PC-9 (cell line): ENCODE data around the gene RPS15. TPM values are rescaled to one million over a fixed set of nuclear protein-coding genes. Genes with fewer than 3 reads are reported as not detected.
A peak's percentile ranks its signal among the peaks of the same experiment; 100 is the strongest.
"Not testable (repeated sequence)": the region's sequence is repeated elsewhere in the genome, so short reads cannot be mapped to it uniquely, and the experiment has no call there.

ENCODE experiments used
- BruUV-seq: library from RNA; stranded (reverse); fragments of 400-500 nt; replicated peaks from 2 replicates; lab custom pipeline; 2021; lab: Mats Ljungman, UMichigan
- CTCF ChIA-PET: fragments of 300-600 bp; sonication (Branson Sonifier 250); formaldehyde crosslinking; loops from one replicate; lab custom pipeline; 2022; ENCODE audit warnings: antibody characterized with exemption; lab: Charles Lee
- POLR2A ChIA-PET: fragments of 300-600 bp; sonication (Branson Sonifier 250); formaldehyde crosslinking; loops from one replicate; lab custom pipeline; 2022; ENCODE audit warnings: antibody characterized with exemption; ENCODE audit not compliant: unreplicated experiment; lab: Charles Lee
- DNase-seq, 2 experiments: peaks; one replicate each; pipeline versions ENCODE4 v3.0.0 to v3.0.0-alpha.2; 2015 to 2022; ENCODE audit warnings: mixed read lengths in 1 of 2
- H2AFZ ChIP-seq: fragments of 200-600 bp; sonication (generic); 2 replicates; pipeline ENCODE4 v1.8.1; 2017; ENCODE audit warnings: antibody characterized with exemption
- H3F3A ChIP-seq: fragments of 200-600 bp; sonication (generic); 2 replicates; pipeline ENCODE4 v1.8.1; 2017; ENCODE audit warnings: antibody characterized with exemption, mild to moderate bottlenecking, low read depth; ENCODE audit not compliant: insufficient read depth
- H3K27ac ChIP-seq: fragments of 200-600 bp; sonication (generic); 2 replicates; pipeline ENCODE4 v1.6.1; 2016; ENCODE audit warnings: mixed run types
- H3K27me3 ChIP-seq: fragments of 200-600 bp; sonication (generic); 2 replicates; pipeline ENCODE4 v1.6.1; 2016; ENCODE audit warnings: low read depth, mixed run types; ENCODE audit not compliant: insufficient read depth
- H3K36me3 ChIP-seq: fragments of 200-600 bp; sonication (generic); 2 replicates; pipeline ENCODE4 v1.6.1; 2016; ENCODE audit warnings: low read depth, mixed run types
- H3K4me1 ChIP-seq: fragments of 200-600 bp; sonication (generic); replicated peaks from 2 replicates; pipeline ENCODE4 v1.6.1; 2016; ENCODE audit warnings: mixed run types; ENCODE audit not compliant: insufficient read depth
- H3K4me2 ChIP-seq: fragments of 200-600 bp; sonication (generic); 2 replicates; pipeline ENCODE4 v1.6.1; 2017; ENCODE audit warnings: mixed run types
- H3K4me3 ChIP-seq: fragments of 200-600 bp; sonication (generic); 2 replicates; pipeline ENCODE4 v1.6.1; 2016; ENCODE audit warnings: mixed run types
- H3K79me2 ChIP-seq: fragments of 200-600 bp; sonication (generic); 2 replicates; pipeline ENCODE4 v1.6.1; 2017; ENCODE audit warnings: low read depth, mixed run types
- H3K9me2 ChIP-seq: fragments of 200-600 bp; sonication (generic); 2 replicates; pipeline ENCODE4 v1.8.1; 2017; ENCODE audit warnings: mild to moderate bottlenecking; ENCODE audit not compliant: insufficient read depth
- H3K9me3 ChIP-seq: fragments of 200-600 bp; sonication (generic); 2 replicates; pipeline ENCODE4 v1.8.1; 2016; ENCODE audit warnings: low read depth; ENCODE audit not compliant: insufficient read depth
- H4K20me1 ChIP-seq: fragments of 200-600 bp; sonication (generic); 2 replicates; pipeline ENCODE4 v1.8.1; 2017; ENCODE audit not compliant: insufficient read depth
- CTCF ChIP-seq: fragments of 200-600 bp; sonication (generic); conservative IDR thresholded peaks from 2 replicates; pipeline ENCODE4 v1.6.1; 2017; ENCODE audit warnings: mixed run types, antibody characterized with exemption, mild to moderate bottlenecking, moderate library complexity
- EZH2 ChIP-seq: fragments of 200-600 bp; sonication (generic); IDR thresholded peaks from 2 replicates; pipeline ENCODE4 v1.8.0; 2017; ENCODE audit warnings: antibody characterized with exemption, low read depth
- intact Hi-C: fragments of 100-400 bp; cut with micrococcal nuclease; formaldehyde crosslinking; loops from one replicate; pipeline ENCODE4 v1.10.0; 2022; ENCODE audit not compliant: unreplicated experiment
- total RNA-seq: library from RNA; stranded (reverse); gene quantifications from 2 replicates; pipeline ENCODE4 v1.2.3, GENCODE V29; 2021

Gene RPS15
- total RNA-seq, 1 experiment from 2014 or later = 967 TPM

GRCh38 chr19:1438933-1439354 is 748 bp downstream of the RPS15 start:
- H3F3A ChIP-seq = peaks cover 71% of the 10 kb centered on the region
- peak overlapping the region; percentile 76 for H3K4me3 ChIP-seq
- no peaks in the 10 kb centered on the region for H3K9me3 ChIP-seq
- POLR2A ChIA-PET = no interaction called here
- no peaks in the 10 kb centered on the region for H3K27me3 ChIP-seq
- no peak for DNase-seq
- peaks cover 39% of the 10 kb centered on the region for H4K20me1 ChIP-seq
- H2AFZ ChIP-seq = no peak overlapping the region
- CTCF ChIA-PET = no interaction called here
- H3K9me2 ChIP-seq = no peaks in the 10 kb centered on the region
- H3K79me2 ChIP-seq = peaks cover 40% of the 10 kb centered on the region
- peak overlapping the region; percentile 90 for H3K4me2 ChIP-seq
- H3K27ac ChIP-seq = peak overlapping the region; percentile 89
- peaks cover 16% of the 10 kb centered on the region for H3K4me1 ChIP-seq
- intact Hi-C loops = loop anchor here (1.0 kb wide), 1 partner anchor 31 kb away; no protein-coding TSS in a partner anchor
- no TSS peak for BruUV-seq
- TF ChIP-seq EZH2 = no peak
- no peak for TF ChIP-seq CTCF
- peaks cover 10% of the 10 kb centered on the region for H3K36me3 ChIP-seq

GRCh38 chr19:1439525-1440417 is 1.6 kb downstream of the RPS15 start:
- BruUV-seq, H3K27me3 ChIP-seq, CTCF ChIA-PET, H2AFZ ChIP-seq, DNase-seq, intact Hi-C loops, H3K9me2 ChIP-seq, H3K9me3 ChIP-seq, POLR2A ChIA-PET, H3K36me3 ChIP-seq: not testable (repeated sequence)
- Histone ChIP-seq H3K4me2 (peak overlapping the region; percentile 90), H3F3A (peaks cover 79% of the 10 kb centered on the region), H3K27ac (peak overlapping the region; percentile 89; the same call in 1 of the 2 replicates), H3K4me3 (peak overlapping the region; percentile 76), H4K20me1 (peaks cover 39% of the 10 kb centered on the region), H3K4me1 (peaks cover 19% of the 10 kb centered on the region), H3K79me2 (peaks cover 40% of the 10 kb centered on the region)

GRCh38 chr19:1440418-1440801 is 2.2 kb downstream of the RPS15 start:
- peaks cover 39% of the 10 kb centered on the region for H4K20me1 ChIP-seq
- no peak for TF ChIP-seq EZH2
- TF ChIP-seq CTCF = no peak
- peak overlapping the region; percentile 76; the same call in 1 of the 2 replicates for H3K4me3 ChIP-seq
- POLR2A ChIA-PET = no interaction called here
- no TSS peak for BruUV-seq
- no peak for DNase-seq
- peaks cover 10% of the 10 kb centered on the region for H3K36me3 ChIP-seq
- H3K9me2 ChIP-seq = no peaks in the 10 kb centered on the region
- intact Hi-C loops = no loop called here
- peaks cover 19% of the 10 kb centered on the region for H3K4me1 ChIP-seq
- H3F3A ChIP-seq = peaks cover 78% of the 10 kb centered on the region
- H2AFZ ChIP-seq = no peak overlapping the region
- H3K27me3 ChIP-seq = no peaks in the 10 kb centered on the region
- peak overlapping the region; percentile 90 for H3K4me2 ChIP-seq
- no peaks in the 10 kb centered on the region for H3K9me3 ChIP-seq
- CTCF ChIA-PET = no interaction called here
- H3K79me2 ChIP-seq = peaks cover 40% of the 10 kb centered on the region
- H3K27ac ChIP-seq = no peak overlapping the region; the same call in 1 of the 2 replicates
